Anterior cingulate cortex (tissue), 58 donors: ENCODE measurements around the gene PNPLA7.
A peak's percentile ranks its signal among the peaks of the same experiment; 100 is the strongest.
"Not testable (repeated sequence)": the region's sequence is repeated elsewhere in the genome, so short reads cannot be mapped to it uniquely, and the experiment has no call there.

Experiments used
- DNase-seq, 58 donors: peaks; one replicate each; lab custom pipeline; 2025; lab: John Stamatoyannopoulos, UW

The PNPLA7 gene

DNA sequence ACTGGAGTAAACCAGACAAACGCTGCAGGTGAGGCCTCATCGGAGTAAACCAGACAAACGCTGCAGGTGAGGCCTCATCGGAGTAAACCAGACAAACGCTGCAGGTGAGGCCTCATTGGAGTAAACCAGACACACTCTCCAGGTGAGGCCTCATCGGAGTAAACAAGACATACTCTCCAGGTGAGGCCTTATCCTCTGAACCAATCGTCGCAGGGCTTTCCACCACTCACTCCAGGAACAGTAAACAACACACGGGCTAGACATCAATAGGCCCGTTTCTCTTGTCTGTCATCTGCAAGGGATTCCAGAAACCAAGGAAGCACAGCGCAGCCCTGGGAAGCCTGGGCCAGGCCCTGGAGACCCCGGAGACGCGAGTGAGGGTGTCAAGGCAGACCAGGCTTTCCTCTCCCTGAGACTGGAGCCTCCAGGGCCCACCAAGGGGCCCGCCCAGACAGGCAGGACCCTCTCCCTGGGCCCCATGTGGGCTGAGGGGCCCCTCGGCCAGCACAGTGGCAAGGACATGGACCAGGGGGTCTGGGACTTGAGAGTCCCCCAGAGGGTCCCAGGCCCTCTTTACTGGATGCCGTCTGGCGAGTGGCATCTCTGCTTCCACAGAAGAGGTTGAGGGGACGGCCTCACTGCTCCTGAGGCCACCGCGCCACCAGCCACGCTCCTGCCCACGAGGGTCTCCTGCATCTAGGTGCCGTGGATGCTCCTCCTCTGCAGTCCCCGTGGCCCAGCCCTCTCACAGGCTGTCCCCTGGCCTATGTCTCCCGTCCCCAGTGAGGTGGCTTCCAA is 64.7 kb downstream of the PNPLA7 start:
- no peak for DNase-seq

DNA sequence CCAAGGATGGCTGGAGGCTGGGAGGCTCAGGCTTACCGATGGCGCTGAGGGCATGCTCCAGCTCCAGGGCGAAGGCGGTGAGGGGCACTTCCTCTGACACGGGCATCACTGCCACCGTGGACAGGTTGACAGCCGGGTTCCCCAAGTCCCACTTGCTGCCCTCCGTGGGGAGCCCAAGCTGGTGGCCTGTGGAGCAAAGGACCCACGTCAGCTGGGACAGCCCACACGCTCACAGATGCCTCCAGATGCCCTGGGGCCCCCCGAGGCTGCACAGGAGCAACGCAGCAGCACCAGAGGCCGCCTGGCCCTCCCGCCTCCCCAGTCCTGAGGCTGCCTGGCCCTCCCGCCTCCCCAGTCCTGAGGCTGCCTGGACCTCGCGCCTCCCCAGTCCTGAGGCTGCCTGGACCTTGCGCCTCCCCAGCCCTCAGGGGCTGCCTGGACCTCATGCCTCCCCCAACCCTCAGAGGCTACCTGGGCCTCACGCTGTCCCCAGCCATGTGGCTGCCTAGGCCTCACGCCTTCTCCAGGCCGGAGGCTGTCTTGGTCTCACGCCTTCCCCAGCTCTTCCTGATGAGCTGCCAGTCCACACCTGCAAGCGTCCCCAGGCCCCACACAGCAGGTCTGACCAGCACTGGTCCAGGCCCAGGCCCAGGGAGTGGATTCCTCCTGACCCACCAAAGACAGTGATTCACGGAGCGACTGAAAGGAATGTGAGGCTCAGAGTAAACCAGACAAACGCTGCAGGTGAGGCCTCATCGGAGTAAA is 65.5 kb downstream of the PNPLA7 start:
- no peak for DNase-seq

DNA sequence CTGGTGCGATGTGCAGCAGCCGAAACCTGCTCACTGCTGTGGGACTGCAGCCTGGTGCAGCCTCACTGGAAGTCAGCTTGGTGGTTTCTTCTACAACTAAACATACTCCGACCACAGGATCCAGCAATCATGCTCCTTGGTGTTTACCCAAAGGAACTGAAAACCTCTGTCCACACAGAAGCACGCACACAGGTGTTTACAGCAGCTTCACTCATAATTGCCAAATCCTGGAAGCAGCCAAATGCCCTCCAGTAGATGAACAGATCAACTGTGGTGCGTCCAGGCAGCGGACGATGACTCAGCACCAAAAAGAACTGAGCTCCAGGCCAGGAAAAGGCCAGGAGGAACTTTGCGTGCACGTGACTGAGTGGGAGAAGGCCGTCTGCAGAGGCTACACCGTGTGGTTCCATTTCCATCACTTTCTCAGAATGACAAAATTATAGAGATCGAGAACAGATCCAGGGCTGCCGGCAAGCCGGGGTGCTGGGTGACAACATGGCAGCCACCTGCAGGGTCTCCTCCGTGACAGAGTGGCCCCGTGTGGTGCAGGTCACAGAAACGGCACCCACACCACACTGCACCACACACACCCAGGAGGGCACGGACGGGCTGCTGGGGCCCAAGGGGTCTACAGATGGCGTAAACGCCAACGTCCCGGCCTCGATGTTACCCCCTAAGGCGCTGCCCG is 68.0 kb downstream of the PNPLA7 start:
- peak in 8 of 58 donors; percentile 15 to 61 (median 26) for DNase-seq

DNA sequence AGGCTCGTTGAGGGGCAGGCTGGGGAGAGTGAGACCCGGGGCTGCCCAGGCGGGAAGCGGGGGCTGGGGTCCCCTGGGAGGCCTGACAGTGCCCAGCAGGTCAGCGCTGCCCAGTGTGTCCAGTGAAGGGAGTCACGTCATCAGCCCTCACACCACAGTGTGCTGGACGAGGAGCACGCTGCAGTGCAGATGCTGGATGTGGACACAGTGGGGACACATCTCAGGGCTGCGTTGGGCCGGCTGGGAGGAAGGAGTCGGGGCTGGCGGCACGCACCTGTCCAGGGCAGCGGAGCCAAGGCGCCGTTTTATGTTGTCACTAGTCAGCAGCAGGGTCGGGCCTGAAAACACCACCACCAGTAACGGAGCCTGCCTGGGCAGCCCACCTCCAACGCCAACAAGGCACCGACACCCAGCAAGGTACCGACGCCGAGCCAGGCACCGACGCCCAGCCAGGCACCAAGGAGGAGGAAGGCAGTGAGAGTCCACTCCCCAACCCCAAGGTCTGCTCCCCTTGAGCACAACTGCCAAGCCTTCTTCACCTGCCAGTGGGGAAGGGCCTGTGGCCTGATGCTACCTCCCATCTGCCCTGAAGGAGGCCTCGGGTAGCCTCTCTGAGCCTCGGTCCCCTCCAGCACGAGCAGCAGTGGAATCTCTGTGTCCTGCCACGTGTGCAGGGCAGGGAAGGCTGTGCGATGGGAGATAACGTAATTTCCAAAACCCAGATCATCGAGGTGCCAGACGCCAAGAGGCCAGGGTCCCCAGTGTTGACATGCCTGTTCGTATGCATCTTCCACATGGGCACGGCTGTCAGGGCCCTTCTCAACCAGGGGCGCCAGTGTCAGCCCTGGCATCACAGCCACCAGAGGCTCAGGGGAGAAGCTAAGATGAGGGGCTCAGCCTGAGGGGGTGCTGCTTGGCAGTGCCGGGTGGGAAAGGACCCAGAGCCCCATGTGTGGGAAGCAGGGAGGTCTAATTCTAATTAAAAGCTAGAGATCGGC is 69.2 kb downstream of the PNPLA7 start:
- DNase-seq = no peak

DNA sequence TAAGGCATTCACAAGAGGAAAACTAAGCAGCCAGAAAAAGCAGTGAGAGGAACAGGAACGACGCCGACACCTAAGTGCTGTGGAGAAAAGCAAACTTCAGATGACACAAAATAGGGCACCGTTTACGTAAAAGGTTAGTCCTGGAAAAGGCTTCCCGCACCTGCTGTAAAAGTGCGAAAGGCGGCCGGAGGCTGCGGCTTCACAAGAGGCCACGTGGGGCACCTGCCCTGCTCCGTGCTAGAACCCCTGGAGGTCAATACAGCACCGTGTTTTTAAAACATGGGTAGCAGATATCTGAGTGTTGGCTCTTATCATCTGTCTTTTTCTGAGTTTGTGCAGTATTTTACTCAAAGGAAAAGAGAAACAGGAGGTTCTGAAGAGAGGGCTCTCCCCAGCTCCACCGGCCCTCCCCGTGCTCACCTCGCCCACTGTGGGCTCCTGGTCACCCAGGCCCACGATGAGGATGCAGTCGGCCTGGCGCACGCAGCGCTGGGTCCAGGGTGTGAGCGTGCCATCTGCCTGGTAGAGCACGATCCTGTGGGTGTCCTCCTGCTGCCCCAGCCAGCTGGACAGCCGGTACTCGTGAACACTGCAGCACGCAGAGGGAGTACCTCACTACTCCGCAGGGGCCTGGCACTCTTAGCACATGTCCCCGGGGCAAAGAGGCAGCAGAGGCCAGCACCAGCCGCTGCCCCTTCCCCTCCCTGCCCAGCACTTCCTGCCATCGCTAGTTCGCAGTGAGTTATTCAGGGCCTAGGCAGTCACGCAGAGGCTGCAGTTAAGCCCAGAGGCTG is 70.1 kb downstream of the PNPLA7 start:
- no peak for DNase-seq

DNA sequence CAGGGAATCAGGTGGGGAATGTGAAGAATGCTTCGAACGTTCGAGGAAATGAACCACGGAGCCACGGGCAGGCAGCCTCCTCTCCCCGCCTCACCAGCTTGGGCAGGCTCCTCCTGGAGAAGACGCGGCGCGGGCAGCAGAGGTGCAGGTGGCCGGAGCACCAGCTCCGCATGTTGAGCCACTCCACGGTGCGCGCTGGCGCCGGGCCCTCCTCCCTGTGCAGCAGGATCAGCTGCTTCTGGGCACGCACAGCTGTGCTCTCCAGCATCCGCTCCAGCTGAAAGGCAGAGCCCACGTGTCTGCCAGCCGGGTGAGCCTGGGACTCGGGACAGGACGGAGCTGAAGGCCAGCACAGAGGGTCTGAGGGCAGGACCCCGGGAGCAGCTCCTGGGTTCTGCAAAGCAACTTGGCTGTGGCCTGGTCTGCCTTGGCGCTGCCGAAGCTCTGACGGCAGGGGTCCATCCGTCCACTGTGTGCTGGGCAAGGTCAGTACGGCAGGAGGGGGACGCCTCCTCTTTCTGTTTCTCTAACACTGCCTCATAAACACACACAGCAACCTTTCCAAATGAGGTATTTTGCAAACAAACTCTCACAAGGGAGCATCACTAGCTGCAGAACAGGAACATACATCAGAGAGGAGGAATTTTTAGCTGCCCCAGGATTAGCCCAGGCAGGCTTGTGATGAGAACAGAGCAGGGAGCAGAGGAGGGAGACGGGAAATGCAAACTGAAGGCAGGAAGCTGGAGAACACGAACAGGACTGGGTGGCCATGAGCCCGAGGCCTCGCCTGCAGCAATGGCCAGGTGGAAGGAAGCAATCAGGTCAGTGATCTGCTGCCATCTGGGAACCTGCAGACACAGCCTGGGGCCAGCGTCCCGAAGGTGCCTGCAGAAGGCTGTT is 71.0 kb downstream of the PNPLA7 start:
- DNase-seq = peak in 16 of 58 donors; percentile 19 to 63 (median 38)

DNA sequence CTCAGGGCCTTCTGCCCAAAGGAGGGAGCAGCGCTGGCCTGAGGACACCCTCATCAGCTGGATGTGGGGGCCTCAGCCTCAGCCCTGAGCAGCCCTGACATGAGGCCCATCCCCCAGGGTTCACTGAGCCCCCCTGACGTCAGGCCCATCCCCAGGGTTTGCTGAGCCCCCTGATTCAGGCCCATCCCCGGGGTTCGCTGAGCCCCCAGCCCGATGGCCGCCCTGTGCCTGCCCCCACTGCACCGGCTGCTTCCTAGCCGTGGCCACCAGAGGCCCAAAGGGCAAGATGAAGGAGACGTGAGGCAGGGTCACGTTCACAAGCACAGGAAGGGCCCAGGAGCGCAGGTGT is 71.6 kb downstream of the PNPLA7 start:
- no peak for DNase-seq

DNA sequence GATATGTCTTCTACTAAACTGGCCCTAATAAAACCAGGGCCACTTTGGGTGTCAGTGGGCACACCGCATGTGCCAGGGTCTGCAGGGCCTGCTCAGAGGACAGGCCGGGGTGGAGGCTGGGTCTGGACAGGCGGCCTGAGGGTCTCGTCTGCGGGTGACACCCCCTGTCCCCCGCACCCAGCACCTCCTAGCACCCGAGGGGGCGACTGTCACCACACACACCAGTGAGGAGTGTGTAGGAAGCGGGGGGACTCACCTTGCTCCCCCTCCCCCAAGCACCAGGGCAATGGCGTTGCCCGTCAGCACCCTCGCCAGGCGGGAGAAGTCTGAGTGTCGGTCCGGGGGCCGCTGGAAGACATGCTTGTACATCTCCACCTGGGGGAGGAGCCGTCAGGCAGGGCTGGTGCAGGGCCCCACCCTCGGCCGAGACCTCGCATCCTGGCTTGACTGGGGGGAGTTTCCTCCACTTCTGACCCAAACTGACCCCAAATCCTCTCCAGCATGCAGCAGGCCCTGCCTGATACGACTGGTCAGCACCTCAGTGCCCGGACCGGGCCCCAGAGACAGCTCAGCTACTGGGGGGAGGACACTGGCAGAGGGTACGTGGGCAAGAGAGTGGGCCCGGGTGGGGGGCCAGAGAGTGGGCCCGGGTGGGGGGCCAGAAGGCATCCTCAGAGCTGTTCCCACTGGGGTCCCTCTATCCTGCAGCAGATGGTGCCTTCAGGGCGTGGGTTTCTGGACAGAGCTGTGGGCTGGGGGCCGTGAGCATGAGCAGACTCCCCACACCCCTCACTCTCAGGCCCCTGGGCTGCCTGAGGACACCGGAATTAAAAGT is 72.2 kb downstream of the PNPLA7 start:
- no peak for DNase-seq

DNA sequence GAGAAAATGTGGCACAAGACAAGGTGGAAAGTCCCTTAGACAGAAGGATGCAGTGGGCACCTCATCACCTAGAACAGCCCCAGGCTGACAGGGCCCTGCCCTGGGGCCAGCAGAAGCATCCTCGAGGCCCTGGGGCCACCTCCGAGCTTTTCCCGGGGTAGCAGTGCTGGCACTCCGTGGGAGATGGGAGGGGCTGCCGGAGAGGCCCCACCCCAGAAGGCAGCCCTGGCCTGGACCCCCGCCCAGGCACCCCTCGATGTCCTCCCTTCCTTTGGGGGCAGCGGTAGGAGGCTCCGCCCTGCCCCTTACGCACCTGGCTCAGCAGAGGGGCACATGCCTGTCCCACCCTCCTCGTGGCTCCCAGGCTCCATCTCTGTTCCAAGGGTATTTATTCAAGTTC is 73.3 kb downstream of the PNPLA7 start:
- DNase-seq = no peak

DNA sequence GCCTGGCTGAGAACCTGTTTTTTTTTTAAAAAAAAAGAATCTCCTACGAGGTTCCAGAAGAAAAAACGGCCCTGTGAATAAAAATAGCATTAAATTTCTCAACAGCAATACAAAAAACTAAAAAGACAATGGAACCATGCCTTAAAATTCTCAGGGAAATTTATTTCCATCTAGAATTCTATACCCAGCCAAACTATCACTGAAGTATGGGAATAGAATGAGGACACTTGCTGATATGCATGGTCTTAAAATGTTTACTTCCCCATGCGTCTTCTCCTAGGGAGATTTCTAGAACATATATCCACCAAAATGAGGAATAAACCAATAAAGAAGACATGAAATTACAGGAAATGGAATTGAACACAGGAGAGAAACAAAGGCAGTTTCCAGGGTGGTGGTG is 74.5 kb downstream of the PNPLA7 start:
- no peak for DNase-seq

DNA sequence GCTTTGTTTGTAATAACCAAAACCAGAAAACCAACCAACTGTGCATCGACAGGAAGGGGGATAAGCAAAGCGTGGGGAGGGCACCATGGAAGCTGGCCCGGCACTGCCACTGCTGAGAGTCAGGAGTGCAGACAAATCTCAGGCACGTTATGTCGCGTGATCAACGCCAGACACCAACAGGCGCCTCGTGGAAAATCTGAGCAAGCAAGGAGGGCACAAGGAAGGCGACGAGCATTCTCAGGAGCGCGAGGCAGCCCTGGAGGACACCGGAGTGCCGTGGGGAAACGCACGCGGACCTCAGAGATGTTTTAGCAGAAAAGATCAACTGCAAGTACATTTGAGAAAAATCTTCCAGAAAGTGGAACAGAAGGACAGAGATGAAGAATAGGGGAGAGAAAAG is 75.9 kb downstream of the PNPLA7 start:
- DNase-seq = no peak

DNA sequence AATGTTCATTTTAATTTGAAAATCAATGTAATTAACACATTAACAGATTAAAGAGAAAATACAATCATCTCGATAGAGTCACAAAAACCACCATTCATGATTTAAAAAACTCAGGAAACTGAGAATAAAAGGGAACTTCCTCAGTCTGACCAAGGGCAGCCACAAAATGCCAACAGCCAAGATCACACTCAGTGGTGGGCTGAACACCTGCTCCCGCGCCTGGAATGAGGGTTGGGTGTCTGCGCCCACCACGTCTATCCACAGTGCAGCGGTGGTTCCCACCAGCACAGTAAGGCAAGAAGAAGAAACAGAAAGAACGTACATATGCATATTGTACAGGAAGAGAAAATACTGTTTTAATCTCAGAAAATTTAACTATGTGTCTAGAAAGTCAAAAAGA is 79.4 kb downstream of the PNPLA7 start:
- DNase-seq = no peak

DNA sequence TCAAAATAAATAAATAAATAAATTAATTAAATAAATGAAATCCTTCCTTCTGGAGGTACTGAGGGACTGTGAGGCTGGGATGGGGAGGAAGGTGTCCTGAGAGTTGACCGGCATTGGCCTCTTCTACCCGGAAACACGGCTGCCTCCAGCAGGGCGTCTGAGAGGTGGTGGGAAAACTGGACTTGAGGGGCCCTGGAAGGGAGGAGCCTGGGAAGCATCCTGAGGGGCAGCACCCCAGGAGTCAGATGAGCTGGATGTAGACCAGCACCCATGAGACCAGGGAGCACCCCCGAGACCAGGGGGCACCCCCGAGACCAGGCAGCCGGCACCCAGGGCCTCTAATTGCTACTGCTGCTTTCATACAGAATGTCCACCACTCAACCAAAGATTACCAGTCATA is 82.3 kb downstream of the PNPLA7 start:
- DNase-seq = no peak

DNA sequence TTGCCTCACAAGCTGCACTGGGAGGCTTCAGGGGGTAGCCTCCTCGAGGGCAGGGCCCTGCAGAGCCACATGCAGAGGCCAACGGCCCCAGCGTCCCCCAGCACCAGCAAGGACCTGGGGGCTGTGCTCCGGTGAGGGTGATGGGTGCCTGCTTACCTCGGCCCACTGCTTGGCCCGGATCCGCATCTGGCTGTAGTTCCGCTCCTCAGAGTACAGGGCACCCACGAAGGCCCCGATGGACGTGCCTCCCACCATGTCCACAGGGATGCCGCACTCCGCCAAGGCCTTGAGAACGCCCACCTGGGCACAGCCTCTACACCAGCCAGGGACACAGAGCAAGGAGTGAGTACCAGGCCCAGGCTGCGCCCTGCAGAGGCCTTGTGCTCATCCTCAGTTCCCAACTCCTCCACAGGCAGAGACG is 83.0 kb downstream of the PNPLA7 start:
- DNase-seq = no peak

DNA sequence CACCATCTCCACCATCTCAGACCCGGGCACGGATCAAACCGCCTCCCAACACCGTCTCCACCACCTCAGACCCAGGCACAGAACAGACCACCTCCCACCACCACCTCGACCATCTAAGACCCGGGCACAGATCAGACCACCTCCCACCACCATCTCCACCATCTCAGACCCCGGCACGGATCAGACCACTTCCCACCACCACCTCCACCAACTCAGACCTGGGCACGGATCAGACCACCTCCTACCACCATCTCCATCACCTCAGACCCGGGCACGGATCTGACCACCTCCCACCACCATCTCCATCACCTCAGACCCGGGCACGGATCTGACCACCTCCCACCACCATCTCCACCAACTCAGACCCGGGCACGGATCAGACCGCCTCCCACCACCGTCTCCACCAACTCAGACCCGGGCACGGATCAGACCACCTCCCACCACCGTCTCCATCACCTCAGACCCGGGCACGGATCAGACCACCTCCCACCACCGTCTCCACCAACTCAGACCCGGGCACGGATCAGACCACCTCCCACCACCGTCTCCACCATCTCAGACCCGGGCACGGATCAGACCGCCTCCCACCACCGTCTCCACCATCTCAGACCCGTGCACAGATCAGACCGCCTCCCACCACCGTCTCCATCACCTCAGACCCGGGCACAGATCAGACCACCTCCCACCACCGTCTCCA is 83.7 kb downstream of the PNPLA7 start:
- not testable (repeated sequence) for DNase-seq

DNA sequence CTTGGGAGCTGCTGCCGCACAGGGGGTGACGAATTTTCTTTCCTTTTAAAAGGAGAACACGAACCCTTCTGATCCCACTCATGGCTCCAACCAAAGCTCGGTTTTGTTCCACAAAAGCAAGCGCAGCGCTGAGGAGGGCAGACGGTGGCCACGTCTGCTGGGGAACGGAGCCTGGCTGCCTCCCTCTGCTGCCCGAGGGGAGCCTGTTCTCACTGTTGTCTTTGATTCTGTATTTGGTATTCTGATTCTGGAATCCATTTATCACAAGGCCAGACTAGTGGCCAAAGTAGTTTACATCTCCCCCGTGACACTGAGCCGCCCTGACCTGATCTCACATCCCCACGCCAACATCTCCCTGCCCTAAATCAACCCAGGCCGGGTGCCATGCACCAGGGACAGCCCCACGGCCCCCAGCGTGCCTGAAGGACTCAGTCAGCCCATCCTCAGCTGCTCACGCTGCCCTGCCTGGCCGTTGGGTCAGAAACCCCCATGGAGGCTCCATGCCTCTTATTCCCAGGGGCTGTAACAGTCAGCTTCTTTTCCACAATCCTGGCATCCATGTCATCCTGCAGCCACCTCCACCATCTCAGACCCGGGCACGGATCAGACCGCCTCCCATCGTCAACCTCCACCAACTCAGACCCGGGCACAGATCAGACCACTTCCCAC is 84.3 kb downstream of the PNPLA7 start:
- DNase-seq = no peak
